Astrocyte (in vitro differentiated cells and primary cell): ENCODE results near the gene ECM1. TPM values are rescaled to one million over a fixed set of nuclear protein-coding genes. Genes with fewer than 3 reads are reported as not detected.

Experiments used
- DNase-seq: peaks from one replicate; pipeline ENCODE4 v3.0.0-alpha.2; 2010; ENCODE audit warnings: low read depth
- FAIRE-seq: peaks from 2 replicates; lab custom pipeline; 2011; peaks lifted over from hg19 to GRCh38; lab: Jason Lieb, UNC
- H2AFZ ChIP-seq: 2 replicates; pipeline ENCODE4 v1.6.0; 2012; ENCODE audit warnings: low read depth, low read length, inconsistent platforms
- H3K27ac ChIP-seq: 2 replicates; pipeline ENCODE4 v1.5.1; 2011; ENCODE audit warnings: low read depth, low read length, inconsistent platforms
- H3K27me3 ChIP-seq: 2 replicates; pipeline ENCODE4 v1.6.0; 2011; ENCODE audit warnings: low read length, inconsistent platforms; ENCODE audit not compliant: insufficient read depth
- H3K36me3 ChIP-seq: 2 replicates; pipeline ENCODE4 v1.5.1; 2011; ENCODE audit warnings: low read length, inconsistent platforms; ENCODE audit not compliant: insufficient read depth
- H3K4me1 ChIP-seq: 2 replicates; pipeline ENCODE4 v1.5.1; 2011; ENCODE audit warnings: low read length, inconsistent platforms; ENCODE audit not compliant: insufficient read depth
- H3K4me2 ChIP-seq: 2 replicates; pipeline ENCODE4 v1.6.0; 2012; ENCODE audit warnings: low read length, inconsistent platforms
- H3K4me3 ChIP-seq: 2 replicates; pipeline ENCODE4 v1.5.1; 2011; ENCODE audit warnings: low read depth, mild to moderate bottlenecking, low read length, inconsistent platforms; ENCODE audit not compliant: insufficient read depth
- H3K79me2 ChIP-seq: 2 replicates; pipeline ENCODE4 v1.6.0; 2012; ENCODE audit warnings: mild to moderate bottlenecking, low read length, inconsistent platforms; ENCODE audit not compliant: insufficient read depth
- H3K9ac ChIP-seq: 2 replicates; pipeline ENCODE4 v1.6.0; 2012; ENCODE audit warnings: mild to moderate bottlenecking, low read length, inconsistent platforms
- H3K9me3 ChIP-seq: 2 replicates; pipeline ENCODE4 v1.5.1; 2012; ENCODE audit warnings: low read depth, mild to moderate bottlenecking, low read length, inconsistent platforms; ENCODE audit not compliant: insufficient read depth
- H4K20me1 ChIP-seq: 2 replicates; pipeline ENCODE4 v1.6.0; 2012; ENCODE audit warnings: low read length, inconsistent platforms; ENCODE audit not compliant: insufficient read depth
- H3K27ac Mint-ChIP-seq: one replicate; pipeline ENCODE4 v1.8.0; 2021; ENCODE audit warnings: mild to moderate bottlenecking, mixed read lengths; ENCODE audit not compliant: unreplicated experiment
- H3K27me3 Mint-ChIP-seq: one replicate; pipeline ENCODE4 v1.8.0; 2021; ENCODE audit warnings: low read depth, mixed read lengths; ENCODE audit not compliant: unreplicated experiment
- H3K36me3 Mint-ChIP-seq: one replicate; pipeline ENCODE4 v1.8.0; 2021; ENCODE audit warnings: low read depth, mixed read lengths; ENCODE audit not compliant: unreplicated experiment
- H3K4me1 Mint-ChIP-seq: one replicate; pipeline ENCODE4 v1.8.0; 2021; ENCODE audit warnings: low read depth, mixed read lengths; ENCODE audit not compliant: unreplicated experiment
- H3K4me3 Mint-ChIP-seq: one replicate; pipeline ENCODE4 v1.8.0; 2021; ENCODE audit warnings: mild to moderate bottlenecking, moderate library complexity, mixed read lengths; ENCODE audit not compliant: unreplicated experiment
- H3K9me3 Mint-ChIP-seq: one replicate; pipeline ENCODE4 v1.8.0; 2021; ENCODE audit warnings: mild to moderate bottlenecking, mixed read lengths; ENCODE audit not compliant: unreplicated experiment
- EZH2 ChIP-seq: IDR thresholded peaks from 2 replicates; pipeline ENCODE4 v1.6.1; 2012; ENCODE audit warnings: mild to moderate bottlenecking, low read length, inconsistent platforms; ENCODE audit not compliant: insufficient read depth
- total RNA-seq: library from RNA; stranded (reverse); gene quantifications from 2 replicates; pipeline ENCODE4 v1.2.1, GENCODE V29; 2021
- TF ChIP-seq, protein P1 (sequence below): IDR thresholded peaks from 2 replicates; pipeline ENCODE4 v1.5.1; 2011; ENCODE audit warnings: low read depth, mild to moderate bottlenecking, inconsistent platforms, low read length, moderate library complexity; ENCODE audit not compliant: insufficient read depth

The ECM1 gene
- total RNA-seq, 1 donor from 2014 or later, result 26.0 TPM

GRCh38 chr1:150484861-150485260, 23.0 kb upstream of the ECM1 start:
- no peak overlapping the region for H3K27ac ChIP-seq
- H3K9me3 Mint-ChIP-seq, result no peaks in the 10 kb centered on the region
- peak overlapping the region; percentile 0 for H3K9ac ChIP-seq
- H3K4me3 Mint-ChIP-seq, result no peak overlapping the region
- peak overlapping the region; percentile 8 for H2AFZ ChIP-seq
- H3K4me2 ChIP-seq, result peak overlapping the region; percentile 31
- peaks cover 1% of the 10 kb centered on the region for H3K4me1 Mint-ChIP-seq
- no peaks in the 10 kb centered on the region for H3K36me3 Mint-ChIP-seq
- H3K9me3 ChIP-seq, result no peaks in the 10 kb centered on the region
- peaks cover 14% of the 10 kb centered on the region for H3K79me2 ChIP-seq
- DNase-seq (peak; percentile 21), FAIRE-seq (no peak)
- peaks cover 5% of the 10 kb centered on the region for H3K36me3 ChIP-seq
- TF ChIP-seq, protein P1, sequence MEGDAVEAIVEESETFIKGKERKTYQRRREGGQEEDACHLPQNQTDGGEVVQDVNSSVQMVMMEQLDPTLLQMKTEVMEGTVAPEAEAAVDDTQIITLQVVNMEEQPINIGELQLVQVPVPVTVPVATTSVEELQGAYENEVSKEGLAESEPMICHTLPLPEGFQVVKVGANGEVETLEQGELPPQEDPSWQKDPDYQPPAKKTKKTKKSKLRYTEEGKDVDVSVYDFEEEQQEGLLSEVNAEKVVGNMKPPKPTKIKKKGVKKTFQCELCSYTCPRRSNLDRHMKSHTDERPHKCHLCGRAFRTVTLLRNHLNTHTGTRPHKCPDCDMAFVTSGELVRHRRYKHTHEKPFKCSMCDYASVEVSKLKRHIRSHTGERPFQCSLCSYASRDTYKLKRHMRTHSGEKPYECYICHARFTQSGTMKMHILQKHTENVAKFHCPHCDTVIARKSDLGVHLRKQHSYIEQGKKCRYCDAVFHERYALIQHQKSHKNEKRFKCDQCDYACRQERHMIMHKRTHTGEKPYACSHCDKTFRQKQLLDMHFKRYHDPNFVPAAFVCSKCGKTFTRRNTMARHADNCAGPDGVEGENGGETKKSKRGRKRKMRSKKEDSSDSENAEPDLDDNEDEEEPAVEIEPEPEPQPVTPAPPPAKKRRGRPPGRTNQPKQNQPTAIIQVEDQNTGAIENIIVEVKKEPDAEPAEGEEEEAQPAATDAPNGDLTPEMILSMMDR, result peak; percentile 10
- TF ChIP-seq EZH2, result no peak
- H4K20me1 ChIP-seq, result no peaks in the 10 kb centered on the region
- peaks cover 7% of the 10 kb centered on the region for H3K4me1 ChIP-seq
- no peaks in the 10 kb centered on the region for H3K27me3 Mint-ChIP-seq
- no peak overlapping the region for H3K4me3 ChIP-seq
- H3K27me3 ChIP-seq, result no peaks in the 10 kb centered on the region
- peak overlapping the region; percentile 42 for H3K27ac Mint-ChIP-seq

DNA sequence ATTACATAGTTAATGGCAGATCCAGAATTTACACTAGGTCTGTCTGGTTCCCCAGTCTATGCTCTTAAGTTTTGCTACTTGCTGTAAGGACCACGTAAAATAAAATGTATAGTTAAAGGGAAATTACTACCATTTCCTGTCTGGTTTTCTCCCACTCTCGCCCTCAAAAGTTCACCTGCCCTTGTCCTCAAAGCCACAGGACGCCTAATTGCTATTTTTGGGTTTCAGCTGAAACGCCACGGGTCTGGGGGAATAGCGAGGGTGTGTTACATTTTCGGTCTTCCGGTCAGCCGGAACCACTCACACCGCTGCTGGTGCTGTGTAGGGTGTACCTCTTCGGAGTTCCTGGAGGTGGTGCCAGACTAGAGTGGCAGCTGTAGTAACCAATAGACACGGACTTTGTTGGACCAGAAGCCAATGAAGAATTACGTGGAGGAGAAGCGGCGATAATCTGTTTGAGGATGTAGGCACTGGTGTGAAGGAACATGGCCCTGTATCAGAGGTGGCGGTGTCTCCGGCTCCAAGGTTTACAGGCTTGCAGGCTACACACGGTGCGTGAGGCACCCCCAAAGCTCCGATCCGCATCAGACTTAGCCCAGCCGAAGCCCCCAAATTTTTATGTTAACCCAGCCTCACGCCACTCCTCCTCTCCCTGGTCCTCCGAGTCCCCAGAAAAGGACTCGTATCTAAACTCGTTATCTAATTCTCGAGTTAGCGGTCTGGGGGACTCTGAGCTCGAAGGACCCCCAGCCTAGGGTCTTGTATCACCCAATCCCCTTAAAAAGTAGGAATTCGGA, 20.7 kb upstream of the ECM1 start, which contains the start of gene TARS2:
TSS of gene TARS2 (plus strand) at position 454 of the 797 bp plus-strand sequence. CDS start at position 486, 32 bp downstream.
- H3K4me3 Mint-ChIP-seq, result peak within 1 kb of the TSS; percentile 96

More for the DNA sequence above, 20.7 kb upstream of the ECM1 start, which contains the start of gene TARS2:
- H2AFZ ChIP-seq, result peak within 1 kb of the TSS; percentile 82
- DNase-seq, result peak; percentile 98
- H3K9me3 Mint-ChIP-seq, result no peaks in the 10 kb centered on the region
- peaks cover 10% of the 10 kb centered on the region for H3K36me3 Mint-ChIP-seq
- peaks cover 7% of the 10 kb centered on the region for H3K4me1 ChIP-seq
- H4K20me1 ChIP-seq, result no peaks in the 10 kb centered on the region
- H3K9ac ChIP-seq, result peak within 1 kb of the TSS; percentile 86
- H3K9me3 ChIP-seq, result no peaks in the 10 kb centered on the region
- peaks cover 14% of the 10 kb centered on the region for H3K79me2 ChIP-seq
- H3K27me3 Mint-ChIP-seq, result no peaks in the 10 kb centered on the region
- H3K36me3 ChIP-seq, result peaks cover 19% of the 10 kb centered on the region
- no peak for FAIRE-seq
- TF ChIP-seq, protein P1, result no peak
- TF ChIP-seq EZH2, result no peak
- H3K4me2 ChIP-seq, result peak within 1 kb of the TSS; percentile 90
- H3K27me3 ChIP-seq, result no peaks in the 10 kb centered on the region
- peak within 1 kb of the TSS; percentile 48 for H3K27ac Mint-ChIP-seq
- H3K4me3 ChIP-seq, result peak within 1 kb of the TSS; percentile 69
- no peaks in the 10 kb centered on the region for H3K4me1 Mint-ChIP-seq
- peak within 1 kb of the TSS; percentile 72 for H3K27ac ChIP-seq
